M059J (cell line): ENCODE results near the gene MPP2. TPM values are rescaled to one million over a fixed set of nuclear protein-coding genes. Genes with fewer than 3 reads are reported as not detected.
"Not testable (repeated sequence)": the region's sequence is repeated elsewhere in the genome, so short reads cannot be mapped to it uniquely, and the experiment has no call there.

Source experiments
- DNase-seq: peaks from one replicate; pipeline ENCODE4 v3.0.0-alpha.2; 2012; ENCODE audit warnings: low read depth
- total RNA-seq: library from RNA; depleted of rRNA; stranded (reverse); fragments of >200 nt; shearing (Covaris generic); gene quantifications from 2 replicates; pipeline ENCODE4 v1.2.3, GENCODE V29; 2014

MPP2 gene
- total RNA-seq, 1 experiment from 2014 or later: 4.4 TPM

- DNase-seq: no peak
Measured at GRCh38 chr17:43928609-43929008, 21.3 kb upstream of the MPP2 start.

- not testable (repeated sequence) for DNase-seq
Measured at GRCh38 chr17:43927929-43928328, 20.6 kb upstream of the MPP2 start.

- no peak for DNase-seq
Measured at GRCh38 chr17:43927060-43927864, 19.9 kb upstream of the MPP2 start.

- no peak for DNase-seq
Measured at GRCh38 chr17:43924558-43924957, 17.2 kb upstream of the MPP2 start.

GRCh38 chr17:43920500-43921095, 13.3 kb upstream of the MPP2 start:
- DNase-seq: no peak

GRCh38 chr17:43918026-43918389, 10.7 kb upstream of the MPP2 start:
- no peak for DNase-seq

- DNase-seq: no peak
Measured at GRCh38 chr17:43917348-43918025, 10.2 kb upstream of the MPP2 start.

GRCh38 chr17:43917016-43917347, 9.6 kb upstream of the MPP2 start:
- no peak for DNase-seq

- DNase-seq: no peak
Measured at GRCh38 chr17:43916385-43916784, 9.0 kb upstream of the MPP2 start.

- no peak for DNase-seq
Measured at GRCh38 chr17:43915559-43915958, 8.2 kb upstream of the MPP2 start.

- no peak for DNase-seq
Measured at GRCh38 chr17:43914451-43914850, 7.1 kb upstream of the MPP2 start.

GRCh38 chr17:43913584-43913983, 6.2 kb upstream of the MPP2 start:
- no peak for DNase-seq

- no peak for DNase-seq
Measured at GRCh38 chr17:43912635-43913304, 5.4 kb upstream of the MPP2 start.

GRCh38 chr17:43911904-43912303, 4.6 kb upstream of the MPP2 start:
- DNase-seq: no peak

GRCh38 chr17:43909537-43910231, 2.3 kb upstream of the MPP2 start:
- DNase-seq: no peak

- peak; percentile 40 for DNase-seq
Measured at GRCh38 chr17:43907998-43908721, 824 bp upstream of the MPP2 start.

GRCh38 chr17:43906951-43907424, 348 bp downstream of the MPP2 start:
- no peak for DNase-seq

GRCh38 chr17:43905985-43906852, 1.1 kb downstream of the MPP2 start:
- peak; percentile 46 for DNase-seq

GRCh38 chr17:43905400-43905984, 1.8 kb downstream of the MPP2 start:
- DNase-seq: no peak
